ENCODE measurements around the gene FERMT2.

FERMT2 gene

GRCh38 chr14:52917735-52918134 lies 33.1 kb downstream of the FERMT2 start:
- Histone ChIP-seq H3K9me3 (ENCODE audit: control insufficient read depth, insufficient read depth, low read length) (no peaks in the 10 kb centered on the region), H3K4me2 (ENCODE audit: low read length) (no peak overlapping the region), H3K27ac (ENCODE audit: low read depth, low read length) (no peak overlapping the region)

GRCh38 chr14:52914295-52914694 lies 36.6 kb downstream of the FERMT2 start:
- Histone ChIP-seq H3K9me3 (ENCODE audit: control insufficient read depth, insufficient read depth, low read length) (no peaks in the 10 kb centered on the region), H3K36me3 (ENCODE audit: control insufficient read depth, low read length) (no peaks in the 10 kb centered on the region), H3K4me1 (ENCODE audit: control insufficient read depth, low read length) (peaks cover 21% of the 10 kb centered on the region), H4K20me1 (ENCODE audit: control insufficient read depth, insufficient read depth, low read depth, low read length) (no peaks in the 10 kb centered on the region), H3K9me2 (replicated peaks; ENCODE audit: control insufficient read depth, low read length) (no peaks in the 10 kb centered on the region), H3K4me2 (ENCODE audit: low read length) (no peak overlapping the region), H3K4me3 (ENCODE audit: low read length) (no peak overlapping the region), H3K27me3 (ENCODE audit: control insufficient read depth, low read length) (no peaks in the 10 kb centered on the region), H3K27ac (ENCODE audit: low read depth, low read length) (no peak overlapping the region), H3F3A (ENCODE audit: control insufficient read depth, insufficient read depth) (no peaks in the 10 kb centered on the region), H3K79me2 (ENCODE audit: control insufficient read depth, low read length) (no peaks in the 10 kb centered on the region)
- no peak for TF ChIP-seq CTCF (IDR thresholded peaks at IDR 0.05; ENCODE audit: low read depth, low read length, poor library complexity, severe bottlenecking)
- TF ChIP-seq EZH2phosphoT487 (IDR thresholded peaks at IDR 0.05; ENCODE audit: borderline replicate concordance, low read length): no peak

More at GRCh38 chr14:52917735-52918134, 33.1 kb downstream of the FERMT2 start:
- TF ChIP-seq CTCF (IDR thresholded peaks at IDR 0.05; ENCODE audit: low read depth, low read length, poor library complexity, severe bottlenecking) (no peak), EZH2phosphoT487 (IDR thresholded peaks at IDR 0.05; ENCODE audit: borderline replicate concordance, low read length) (no peak)
- Histone ChIP-seq H3F3A (ENCODE audit: control insufficient read depth, insufficient read depth) (no peaks in the 10 kb centered on the region), H3K27me3 (ENCODE audit: control insufficient read depth, low read length) (no peaks in the 10 kb centered on the region), H3K36me3 (ENCODE audit: control insufficient read depth, low read length) (no peaks in the 10 kb centered on the region), H3K4me3 (ENCODE audit: low read length) (no peak overlapping the region), H3K79me2 (ENCODE audit: control insufficient read depth, low read length) (no peaks in the 10 kb centered on the region), H3K9me2 (replicated peaks; ENCODE audit: control insufficient read depth, low read length) (no peaks in the 10 kb centered on the region), H4K20me1 (ENCODE audit: control insufficient read depth, insufficient read depth, low read depth, low read length) (no peaks in the 10 kb centered on the region), H3K4me1 (ENCODE audit: control insufficient read depth, low read length) (peaks cover 12% of the 10 kb centered on the region)

- Histone ChIP-seq H3K9me3 (ENCODE audit: control insufficient read depth, insufficient read depth, low read length) (no peaks in the 10 kb centered on the region), H3K4me1 (ENCODE audit: control insufficient read depth, low read length) (peaks cover 13% of the 10 kb centered on the region), H3K4me2 (ENCODE audit: low read length) (no peak overlapping the region), H3K79me2 (ENCODE audit: control insufficient read depth, low read length) (no peaks in the 10 kb centered on the region), H3K27ac (ENCODE audit: low read depth, low read length) (no peak overlapping the region), H4K20me1 (ENCODE audit: control insufficient read depth, insufficient read depth, low read depth, low read length) (no peaks in the 10 kb centered on the region), H3K27me3 (ENCODE audit: control insufficient read depth, low read length) (peaks cover 2% of the 10 kb centered on the region; the same call in 1 of the 2 replicates), H3K4me3 (ENCODE audit: low read length) (no peak overlapping the region), H3K9me2 (replicated peaks; ENCODE audit: control insufficient read depth, low read length) (no peaks in the 10 kb centered on the region), H3K36me3 (ENCODE audit: control insufficient read depth, low read length) (no peaks in the 10 kb centered on the region), H3F3A (ENCODE audit: control insufficient read depth, insufficient read depth) (no peaks in the 10 kb centered on the region)
- TF ChIP-seq CTCF (IDR thresholded peaks at IDR 0.05; ENCODE audit: low read depth, low read length, poor library complexity, severe bottlenecking) (no peak), EZH2phosphoT487 (IDR thresholded peaks at IDR 0.05; ENCODE audit: borderline replicate concordance, low read length) (no peak)
Observed at GRCh38 chr14:52913271-52913670, 37.6 kb downstream of the FERMT2 start.
